ENCODE results near the gene ECM1.

ECM1 gene

GRCh38 chr1:150546294-150546937 is 38.5 kb downstream of the ECM1 start:
- DNase-seq: no peak

- no peak for DNase-seq
Measured at GRCh38 chr1:150548324-150548631, 40.4 kb downstream of the ECM1 start.

GRCh38 chr1:150548632-150549495 is 41.0 kb downstream of the ECM1 start, which contains the start of gene ADAMTSL4:
Gene ADAMTSL4 (plus strand): TSS chr1:150549408. CDS start chr1:150552289, 2,881 bp downstream.
- peak in 1 of 5 donors; percentile 47 for DNase-seq

DNA sequence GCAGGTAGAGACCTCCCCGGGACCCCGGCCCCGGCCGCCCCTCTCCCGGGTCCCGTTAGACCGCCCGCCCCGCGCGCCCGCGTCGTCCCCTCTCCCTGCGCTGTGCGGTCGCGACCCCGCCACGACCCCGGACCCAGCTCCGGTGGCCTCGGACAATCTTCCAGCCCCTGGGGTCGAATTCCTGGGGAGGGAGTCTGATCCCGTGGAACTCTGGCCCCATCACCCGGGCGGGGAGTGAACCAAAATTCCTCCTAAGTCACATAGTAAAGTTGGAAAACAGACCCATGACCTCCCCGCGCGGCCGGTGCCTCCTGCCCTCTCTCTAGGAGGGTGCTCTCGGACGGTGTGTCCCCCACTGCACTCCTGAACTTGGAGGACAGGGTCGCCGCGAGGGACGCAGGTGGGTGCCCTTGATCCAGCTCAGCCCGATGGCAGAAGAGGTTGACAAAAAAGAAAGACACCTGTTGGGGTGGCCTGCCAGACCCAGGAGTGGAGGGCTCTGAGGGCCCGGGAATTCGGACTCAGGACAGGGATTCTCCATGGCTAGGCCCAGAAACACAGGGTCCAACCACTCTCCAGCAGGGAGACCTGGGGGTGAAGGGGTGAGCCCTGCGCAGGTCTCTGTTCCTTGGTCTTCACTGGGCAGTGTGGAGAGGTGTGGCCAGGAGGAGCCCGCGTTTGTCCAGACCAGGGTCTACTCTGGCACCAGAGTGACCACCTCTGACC is 41.8 kb downstream of the ECM1 start:
- no peak for DNase-seq

DNA sequence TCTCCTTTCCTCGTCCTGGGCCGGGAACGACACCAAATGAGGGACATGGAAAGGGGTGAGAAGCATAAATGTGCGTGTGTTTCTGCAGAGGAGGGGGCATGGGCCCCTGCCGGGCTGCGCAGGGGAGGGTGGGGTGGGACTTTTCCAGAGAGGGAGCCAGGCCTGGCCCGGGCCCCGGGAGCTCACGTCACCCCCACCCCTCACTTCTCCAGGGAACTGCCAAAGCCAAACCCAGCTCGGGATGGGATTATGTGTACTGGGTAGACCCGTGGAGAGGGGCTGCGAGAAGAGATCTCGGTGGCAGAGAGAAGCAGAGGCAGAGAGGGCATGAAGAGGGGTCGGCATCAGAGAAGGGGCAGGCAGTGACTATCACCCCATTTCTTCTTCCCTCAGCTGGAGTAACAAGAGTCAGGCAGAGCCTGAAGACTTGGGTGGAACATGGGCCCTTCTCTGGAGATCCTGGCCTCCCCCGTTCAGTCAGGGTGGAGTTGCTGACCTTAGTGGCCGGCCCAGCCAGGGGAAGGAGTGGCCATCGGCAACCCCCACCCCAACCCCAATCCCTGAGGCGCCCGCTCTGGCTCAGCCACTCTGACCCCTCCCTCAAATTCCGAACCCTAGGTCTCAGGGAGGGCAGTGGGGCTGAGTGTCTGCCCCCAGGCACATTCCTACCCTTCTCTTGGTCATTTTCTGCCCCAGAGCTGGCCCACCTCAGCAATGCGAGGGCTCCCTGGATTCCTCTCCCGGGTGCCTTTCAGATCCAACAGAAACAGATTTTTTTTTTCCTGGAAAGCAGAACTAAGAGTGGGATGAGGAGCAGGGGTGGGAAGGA is 42.5 kb downstream of the ECM1 start:
- no peak for DNase-seq

DNA sequence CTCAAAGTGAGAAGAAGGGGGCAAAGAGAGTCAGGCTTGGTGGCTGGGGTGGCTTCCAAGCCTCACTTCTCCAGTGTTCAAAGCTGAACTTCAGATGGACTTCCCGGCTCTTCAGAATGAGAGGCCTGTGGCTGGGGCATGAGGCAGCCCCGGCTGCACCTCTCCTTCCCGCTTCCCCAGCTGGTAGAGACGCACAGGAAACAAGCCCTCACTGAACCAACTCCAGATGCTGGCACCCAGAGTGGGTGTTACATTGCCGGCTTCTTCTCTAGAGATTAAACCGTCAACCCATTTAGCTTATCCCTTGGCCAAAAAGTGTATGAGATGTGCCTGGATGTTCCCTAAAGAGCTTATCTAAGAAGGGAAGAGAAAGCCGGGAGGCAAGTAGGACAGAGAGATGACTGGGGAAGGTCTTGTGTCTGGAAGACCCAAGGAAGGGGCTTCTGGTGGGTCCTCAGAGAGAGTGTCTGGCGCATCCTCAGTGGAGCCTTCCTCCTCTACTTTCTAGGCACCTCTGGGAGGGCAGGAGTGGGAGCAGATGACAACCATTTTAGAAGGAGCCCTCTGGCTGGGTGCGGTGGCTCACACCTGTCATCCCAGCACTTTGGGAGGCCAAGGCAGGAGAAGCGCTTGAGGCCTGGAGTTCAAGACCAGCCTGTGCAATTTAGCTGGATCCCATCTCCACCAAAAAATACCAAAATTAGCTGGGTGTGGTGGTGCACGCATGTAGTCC is 43.3 kb downstream of the ECM1 start:
- no peak for DNase-seq

- no peak for DNase-seq
Measured at GRCh38 chr1:150551784-150552127, 43.8 kb downstream of the ECM1 start.

GRCh38 chr1:150552128-150552910 is 44.4 kb downstream of the ECM1 start:
- peak in 1 of 5 donors; percentile 53 for DNase-seq

- DNase-seq: no peak
Measured at GRCh38 chr1:150552911-150553289, 45.0 kb downstream of the ECM1 start.

GRCh38 chr1:150553392-150554085 is 45.6 kb downstream of the ECM1 start:
- no peak for DNase-seq

- DNase-seq: no peak
Measured at GRCh38 chr1:150554086-150554452, 46.2 kb downstream of the ECM1 start.

DNA sequence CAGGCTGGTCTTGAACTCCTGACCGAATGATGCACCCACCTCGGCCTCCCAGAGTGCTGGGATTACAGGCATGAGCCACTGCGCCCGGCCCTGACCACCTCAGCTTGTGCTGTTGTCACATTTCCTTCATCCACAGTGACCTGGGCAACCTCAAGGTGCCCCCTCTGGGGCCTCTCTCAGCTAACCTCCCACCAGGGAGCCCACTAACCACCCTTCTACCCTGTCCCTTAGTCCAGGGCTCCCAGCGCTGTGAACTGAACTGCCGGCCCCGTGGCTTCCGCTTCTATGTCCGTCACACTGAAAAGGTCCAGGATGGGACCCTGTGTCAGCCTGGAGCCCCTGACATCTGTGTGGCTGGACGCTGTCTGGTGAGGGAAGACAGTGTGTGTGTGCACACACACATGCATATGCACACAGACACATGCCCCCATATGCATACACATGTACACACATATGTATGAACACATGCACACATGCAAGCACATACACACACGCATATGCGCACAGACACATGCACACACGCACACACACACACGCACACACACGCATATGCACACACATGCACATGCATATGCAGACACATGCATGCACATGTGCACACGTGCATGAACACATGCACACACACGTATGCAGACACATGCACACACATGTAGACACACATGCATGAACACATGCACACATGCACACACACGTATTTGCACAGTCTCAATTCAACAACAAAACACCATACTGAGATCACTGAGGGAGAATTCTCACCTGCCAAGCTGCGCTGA is 47.5 kb downstream of the ECM1 start:
- no peak for DNase-seq

DNA sequence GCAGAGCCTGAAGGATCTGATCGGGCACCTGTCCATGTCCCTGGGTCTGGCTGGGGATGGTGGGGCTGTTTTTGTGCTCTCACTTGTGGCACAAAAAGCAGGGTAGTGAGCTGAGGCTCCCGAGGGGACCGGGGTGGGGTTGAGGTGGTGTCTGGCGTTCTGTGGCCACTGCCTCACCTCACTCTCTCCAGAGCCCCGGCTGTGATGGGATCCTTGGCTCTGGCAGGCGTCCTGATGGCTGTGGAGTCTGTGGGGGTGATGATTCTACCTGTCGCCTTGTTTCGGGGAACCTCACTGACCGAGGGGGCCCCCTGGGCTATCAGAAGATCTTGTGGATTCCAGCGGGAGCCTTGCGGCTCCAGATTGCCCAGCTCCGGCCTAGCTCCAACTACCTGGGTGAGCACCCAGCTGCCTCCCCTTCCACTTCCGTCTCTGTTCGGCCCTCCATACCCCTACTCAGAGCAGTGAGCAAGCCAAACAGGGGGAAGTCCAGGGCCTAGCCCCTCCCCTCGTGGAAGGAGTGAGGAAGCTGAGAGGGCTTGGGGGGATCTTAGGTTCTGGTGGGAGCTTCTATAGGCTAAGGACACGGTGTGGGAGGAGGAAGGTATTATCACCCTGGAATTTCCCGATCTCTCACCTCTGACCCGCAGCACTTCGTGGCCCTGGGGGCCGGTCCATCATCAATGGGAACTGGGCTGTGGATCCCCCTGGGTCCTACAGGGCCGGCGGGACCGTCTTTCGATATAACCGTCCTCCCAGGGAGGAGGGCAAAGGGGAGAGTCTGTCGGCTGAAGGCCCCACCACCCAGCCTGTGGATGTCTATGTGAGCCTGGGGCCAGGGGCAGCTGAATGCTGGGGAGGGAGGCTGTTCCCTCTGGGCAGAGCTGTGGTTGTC is 48.3 kb downstream of the ECM1 start:
- no peak for DNase-seq

DNA sequence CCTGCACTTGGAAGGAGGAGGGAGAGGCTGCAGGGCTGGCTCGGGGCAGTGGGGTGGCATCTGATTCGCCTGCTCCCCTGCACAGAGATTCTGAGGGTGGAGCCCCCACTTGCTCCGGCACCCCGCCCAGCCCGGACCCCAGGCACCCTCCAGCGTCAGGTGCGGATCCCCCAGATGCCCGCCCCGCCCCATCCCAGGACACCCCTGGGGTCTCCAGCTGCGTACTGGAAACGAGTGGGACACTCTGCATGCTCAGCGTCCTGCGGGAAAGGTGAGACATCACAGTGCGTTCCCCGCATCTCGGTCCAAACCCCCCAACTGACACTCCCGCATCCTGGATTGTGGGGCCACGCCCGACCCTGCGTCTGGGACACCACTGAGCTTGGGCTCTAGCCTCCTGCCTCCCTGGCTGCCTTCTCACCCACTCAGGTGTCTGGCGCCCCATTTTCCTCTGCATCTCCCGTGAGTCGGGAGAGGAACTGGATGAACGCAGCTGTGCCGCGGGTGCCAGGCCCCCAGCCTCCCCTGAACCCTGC is 49.2 kb downstream of the ECM1 start:
- no peak for DNase-seq

DNA sequence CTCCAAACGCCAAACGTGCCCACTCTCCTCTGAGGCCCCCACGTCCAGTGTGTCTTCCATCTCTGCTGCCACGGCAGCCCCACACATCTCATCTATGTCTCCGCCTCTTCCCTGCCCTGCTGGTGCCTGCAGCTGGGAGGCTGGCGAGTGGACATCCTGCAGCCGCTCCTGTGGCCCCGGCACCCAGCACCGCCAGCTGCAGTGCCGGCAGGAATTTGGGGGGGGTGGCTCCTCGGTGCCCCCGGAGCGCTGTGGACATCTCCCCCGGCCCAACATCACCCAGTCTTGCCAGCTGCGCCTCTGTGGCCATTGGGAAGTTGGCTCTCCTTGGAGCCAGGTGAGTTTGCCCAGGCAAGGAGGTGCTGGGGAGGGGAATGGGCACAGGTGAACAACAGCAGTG is 49.9 kb downstream of the ECM1 start:
- no peak for DNase-seq

DNA sequence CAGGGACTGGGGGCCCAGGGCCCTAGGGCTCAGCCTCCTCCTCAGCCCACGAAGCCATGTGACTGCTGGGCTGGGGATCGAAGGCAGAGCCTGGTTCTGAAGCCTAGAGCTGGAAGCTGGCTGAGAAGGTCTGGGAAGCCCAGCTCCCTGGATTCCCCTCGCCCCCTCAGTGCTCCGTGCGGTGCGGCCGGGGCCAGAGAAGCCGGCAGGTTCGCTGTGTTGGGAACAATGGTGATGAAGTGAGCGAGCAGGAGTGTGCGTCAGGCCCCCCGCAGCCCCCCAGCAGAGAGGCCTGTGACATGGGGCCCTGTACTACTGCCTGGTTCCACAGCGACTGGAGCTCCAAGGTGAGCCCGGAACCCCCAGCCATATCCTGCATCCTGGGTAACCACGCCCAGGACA is 50.4 kb downstream of the ECM1 start:
- no peak for DNase-seq

DNA sequence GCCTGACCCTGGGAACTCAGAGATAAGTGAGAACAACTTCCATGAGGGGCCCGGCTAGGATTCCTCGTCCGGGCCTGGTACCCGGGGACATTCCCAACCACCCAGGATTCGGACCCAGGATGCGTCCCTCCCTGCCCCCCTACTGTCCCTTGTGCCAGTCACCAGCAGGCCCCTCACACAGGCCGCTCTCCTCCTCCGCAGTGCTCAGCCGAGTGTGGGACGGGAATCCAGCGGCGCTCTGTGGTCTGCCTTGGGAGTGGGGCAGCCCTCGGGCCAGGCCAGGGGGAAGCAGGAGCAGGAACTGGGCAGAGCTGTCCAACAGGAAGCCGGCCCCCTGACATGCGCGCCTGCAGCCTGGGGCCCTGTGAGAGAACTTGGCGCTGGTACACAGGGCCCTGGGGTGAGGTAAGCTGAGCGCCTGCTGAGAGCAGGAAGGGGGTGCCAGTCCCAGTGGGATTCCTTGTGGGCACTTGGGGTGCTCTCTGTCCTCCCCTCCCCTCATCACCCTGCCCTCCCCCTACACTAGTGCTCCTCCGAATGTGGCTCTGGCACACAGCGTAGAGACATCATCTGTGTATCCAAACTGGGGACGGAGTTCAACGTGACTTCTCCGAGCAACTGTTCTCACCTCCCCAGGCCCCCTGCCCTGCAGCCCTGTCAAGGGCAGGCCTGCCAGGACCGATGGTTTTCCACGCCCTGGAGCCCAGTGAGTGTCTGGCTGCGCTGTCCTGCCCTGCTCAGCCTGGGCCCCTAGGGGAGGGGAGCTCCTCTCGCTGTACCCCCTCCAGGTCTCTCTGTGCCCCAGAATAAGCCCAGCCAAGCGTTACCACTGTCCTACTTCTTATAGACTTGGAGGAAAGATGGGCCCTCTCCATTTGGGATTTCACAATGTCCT is 51.1 kb downstream of the ECM1 start:
- DNase-seq: no peak

GRCh38 chr1:150559656-150560010 is 51.7 kb downstream of the ECM1 start:
- no peak for DNase-seq
